Embryonic facial prominence (tissue), 1 donor: ENCODE data around the gene CCDC85B.
A peak's percentile ranks its signal among the peaks of the same experiment; 100 is the strongest.

ENCODE experiments used
- DNase-seq: peaks from one replicate; pipeline ENCODE4 v3.0.0-alpha.2; 2016; ENCODE audit errors: extremely low spot score

CCDC85B gene

DNA sequence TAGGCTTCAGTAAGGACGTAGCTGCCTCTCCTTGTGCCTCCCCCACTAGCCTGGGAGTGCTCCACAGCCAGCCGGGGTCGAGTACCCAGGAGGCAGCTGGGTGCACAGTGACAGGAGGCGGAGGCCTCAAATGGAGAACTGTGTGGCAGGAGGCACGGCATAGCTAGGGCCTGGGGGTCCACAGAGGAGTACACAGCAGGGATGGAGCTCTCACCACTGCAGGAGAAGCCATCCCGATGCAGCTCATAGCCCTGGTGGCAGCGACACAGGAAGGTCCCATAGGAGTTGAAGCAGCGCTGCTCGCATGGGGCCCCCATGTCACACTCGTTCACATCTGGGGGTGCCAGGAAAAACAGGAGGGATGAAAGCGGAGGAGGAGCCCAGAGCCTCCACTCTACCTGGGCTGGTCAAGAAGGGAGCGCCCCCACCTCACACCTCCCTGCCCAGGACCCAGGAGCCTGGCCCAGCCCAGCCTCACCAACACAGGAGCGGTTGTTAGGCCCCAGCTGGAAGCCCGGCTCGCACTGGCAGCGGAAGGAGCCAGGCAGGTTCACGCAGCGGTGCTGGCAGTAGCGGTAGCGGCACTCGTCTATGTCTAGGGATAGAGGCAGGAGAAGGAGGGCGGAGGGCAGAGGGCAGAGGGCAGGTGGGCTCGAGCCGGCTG is 20.7 kb upstream of the CCDC85B start:
- no peak for DNase-seq

DNA sequence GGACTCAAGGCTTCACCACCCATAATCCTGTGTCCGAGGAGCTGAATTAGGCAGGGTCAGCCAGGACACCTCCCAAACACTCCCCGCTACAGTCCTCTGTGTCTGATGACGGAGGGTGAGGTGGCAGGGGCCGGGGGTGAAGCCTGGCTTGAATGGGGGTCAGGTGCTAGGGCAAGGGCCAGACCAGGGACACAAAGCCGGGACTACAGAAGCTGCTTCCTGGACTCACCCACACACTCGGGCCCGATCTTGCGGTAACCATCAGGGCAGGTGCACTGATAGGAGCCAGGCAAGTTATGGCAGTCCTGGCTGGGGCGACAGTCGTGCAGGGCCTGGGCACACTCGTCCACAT is 20.2 kb upstream of the CCDC85B start:
- no peak for DNase-seq

DNA sequence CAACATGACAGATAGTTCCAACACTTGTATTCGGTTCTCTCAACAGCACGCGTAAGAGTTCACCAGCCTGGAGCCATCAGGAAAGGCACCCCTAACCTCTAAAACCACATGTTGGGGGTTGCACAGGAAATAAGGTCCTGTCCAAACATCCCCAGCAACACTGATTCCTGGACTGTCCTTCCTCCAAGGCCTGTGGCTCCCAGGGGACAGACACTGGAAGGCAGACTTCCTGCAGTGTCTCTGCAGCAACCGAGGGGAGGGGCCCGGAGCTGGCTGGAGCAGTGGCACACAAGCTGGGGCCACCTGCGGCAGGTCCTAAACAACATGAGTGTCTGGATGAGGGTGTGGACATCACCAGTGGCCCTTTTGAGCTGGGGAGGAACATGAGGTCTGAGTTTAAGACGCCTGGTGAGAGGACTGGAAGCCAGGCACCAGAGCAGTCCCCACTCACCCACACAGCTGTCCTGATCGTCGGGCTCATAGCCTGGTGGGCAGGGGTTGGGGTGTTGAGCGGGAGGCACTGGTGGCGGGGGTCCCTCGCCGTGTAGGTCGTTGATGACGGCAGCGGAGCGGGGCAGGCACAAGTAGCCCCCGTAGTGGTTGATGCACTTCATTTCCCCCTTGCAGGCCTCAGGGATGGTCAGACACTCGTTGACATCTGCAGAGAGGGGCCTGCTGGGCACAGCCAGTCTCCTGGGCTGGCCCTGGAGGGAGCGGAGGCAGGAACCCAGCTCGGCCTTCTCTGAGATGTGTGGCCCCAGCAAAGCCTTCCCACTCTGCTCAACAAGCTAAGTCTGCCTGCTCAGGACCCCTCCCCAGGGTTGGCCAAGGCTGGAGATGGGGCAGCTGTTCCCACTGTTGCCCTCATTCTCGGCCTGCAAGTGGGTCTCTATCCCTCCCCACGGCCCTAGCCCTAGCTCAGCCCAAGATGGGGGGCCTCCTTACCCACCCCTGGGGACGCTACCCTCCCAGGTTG is 19.5 kb upstream of the CCDC85B start:
- DNase-seq, result no peak

DNA sequence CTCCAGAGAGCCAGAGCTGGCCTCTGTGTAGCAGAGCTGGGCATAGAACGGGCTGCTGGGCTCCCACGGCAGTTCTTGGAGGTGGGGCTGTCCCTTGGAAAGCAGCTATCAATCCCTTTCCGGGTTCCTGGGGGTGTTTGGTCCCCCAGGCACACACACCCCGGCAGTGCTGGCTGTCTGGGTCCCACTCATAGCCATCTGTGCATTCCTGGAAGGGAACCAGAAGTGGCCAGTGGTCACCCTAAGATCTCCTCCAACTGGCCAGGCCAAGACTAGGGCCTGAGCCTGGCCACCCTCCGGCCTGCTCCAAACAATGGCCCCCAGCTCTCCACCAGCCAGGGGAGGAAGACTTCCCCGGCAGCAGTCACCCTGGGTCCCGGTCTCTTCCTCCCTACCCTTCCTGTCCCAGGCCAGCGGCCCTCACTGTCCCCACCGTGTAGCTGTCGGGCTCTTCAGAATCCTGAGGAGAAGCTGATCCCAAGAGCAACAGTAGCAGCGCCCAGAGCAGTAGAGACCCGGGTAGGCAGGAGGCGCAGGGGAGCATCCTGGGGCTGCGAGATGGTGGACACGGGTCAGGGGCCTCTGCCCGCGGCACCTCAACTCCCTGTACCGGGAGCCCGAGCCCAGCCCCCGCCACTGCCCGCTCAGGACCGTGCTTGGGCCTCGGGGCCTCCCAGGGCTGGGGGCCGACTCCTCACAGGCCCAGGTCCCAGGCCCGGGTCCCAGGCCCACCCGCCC is 18.5 kb upstream of the CCDC85B start:
- DNase-seq, result no peak

DNA sequence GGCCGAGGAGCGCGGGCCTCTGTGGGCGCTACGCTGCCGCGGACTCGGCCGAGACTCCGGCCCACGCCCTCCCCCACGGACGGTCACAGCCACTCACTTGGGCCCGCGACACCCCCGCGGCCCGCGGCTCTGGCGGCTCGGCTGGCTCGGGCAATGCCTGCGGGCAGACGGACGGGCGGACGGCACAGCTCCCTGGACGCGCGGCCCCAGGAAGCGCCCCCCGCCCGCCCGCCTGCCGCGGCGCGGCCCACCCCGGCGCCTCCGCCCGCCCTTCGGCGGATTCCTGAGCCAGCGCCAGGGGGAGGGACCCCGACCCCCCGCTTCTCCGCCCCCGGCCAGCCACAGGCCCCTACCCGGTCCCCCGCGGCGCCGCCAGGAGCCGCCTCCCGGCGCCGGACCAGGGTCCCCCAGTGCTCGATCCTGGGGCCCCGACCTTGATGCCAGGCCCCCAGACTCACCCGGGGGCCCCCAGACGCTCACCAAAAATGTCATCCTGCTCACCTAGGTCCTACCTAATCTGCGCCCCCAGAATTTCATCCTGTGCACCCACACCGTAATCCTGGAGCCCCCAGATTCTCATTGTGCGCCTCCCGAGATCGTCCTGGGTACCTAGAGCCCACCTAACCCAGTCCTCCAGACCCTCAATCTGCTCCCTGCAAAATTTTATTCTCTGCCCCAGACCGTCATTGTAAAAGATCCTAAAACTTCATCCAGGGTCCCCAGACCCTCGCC is 17.7 kb upstream of the CCDC85B start, which contains the start of gene EFEMP2:
Gene EFEMP2 (minus strand): TSS at position 215 of the 732 bp plus-strand sequence. CDS start 446 bp downstream, outside the sequence.
- no peak for DNase-seq

DNA sequence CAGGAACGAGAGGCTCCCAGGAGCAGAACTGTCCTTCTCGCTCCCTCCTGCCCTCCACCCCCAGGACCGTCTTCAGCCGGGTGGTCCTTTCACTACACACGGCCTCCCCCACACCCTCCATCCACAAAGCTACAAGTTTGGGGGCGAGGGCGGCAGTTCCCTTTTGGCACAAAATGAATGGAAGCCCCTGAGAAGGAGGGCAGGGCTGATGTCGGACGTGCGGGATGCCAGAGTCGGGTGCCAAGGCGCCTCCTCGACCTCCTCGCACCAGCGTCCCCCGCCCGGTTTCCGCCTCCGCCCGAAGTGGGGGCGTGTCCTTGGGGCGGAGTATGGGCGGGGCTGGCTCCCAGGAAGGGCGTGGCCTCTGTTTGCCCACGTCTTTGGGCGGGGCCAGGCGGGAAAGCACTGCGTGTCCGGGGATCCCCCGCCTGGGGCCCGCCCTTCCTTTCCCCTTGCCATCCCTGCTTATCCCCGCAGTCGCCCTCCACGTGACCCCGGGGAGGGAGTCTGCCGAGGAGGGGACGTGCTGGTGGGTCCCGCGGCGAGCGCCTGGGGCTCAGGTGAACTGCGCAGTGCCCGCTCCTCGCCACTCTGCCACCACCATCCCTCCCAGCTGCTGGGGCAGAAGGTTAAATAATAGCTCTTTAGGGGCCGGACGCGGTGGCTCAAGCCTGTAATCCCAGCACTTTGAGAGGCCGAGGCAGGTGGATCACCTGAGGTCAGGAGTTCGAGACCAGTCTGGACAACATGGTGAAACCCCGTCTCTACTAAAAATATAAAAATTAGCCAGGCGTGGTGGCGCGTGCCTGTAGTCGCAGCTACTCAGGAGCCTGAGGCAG is 16.9 kb upstream of the CCDC85B start:
- peak; percentile 69 for DNase-seq

DNA sequence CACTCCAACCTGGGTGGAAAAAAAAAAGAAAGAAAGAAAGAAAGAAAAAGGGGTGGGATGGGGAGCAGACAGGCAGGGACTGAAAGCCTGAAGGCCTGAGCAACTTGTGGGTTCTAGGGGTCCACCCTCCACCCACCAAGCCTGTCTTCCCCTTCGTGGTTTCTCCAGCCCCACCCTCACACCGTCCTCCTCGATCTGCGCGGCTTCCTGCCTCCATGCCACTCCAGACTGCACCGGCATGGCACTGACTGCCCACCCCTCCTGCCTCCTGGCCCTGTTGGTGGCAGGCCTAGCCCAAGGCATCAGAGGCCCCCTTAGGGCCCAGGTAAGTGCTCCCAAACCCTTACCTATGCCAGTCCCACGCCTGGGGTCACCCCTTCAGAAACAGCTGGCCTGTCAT is 10.9 kb upstream of the CCDC85B start, which contains the start of gene CTSW:
Gene CTSW (plus strand): TSS at position 221 of the 400 bp plus-strand sequence. CDS start 18 bp downstream, at position 239.
- no peak for DNase-seq

GRCh38 chr11:65880027-65880426 is 10.4 kb upstream of the CCDC85B start:
- no peak for DNase-seq

DNA sequence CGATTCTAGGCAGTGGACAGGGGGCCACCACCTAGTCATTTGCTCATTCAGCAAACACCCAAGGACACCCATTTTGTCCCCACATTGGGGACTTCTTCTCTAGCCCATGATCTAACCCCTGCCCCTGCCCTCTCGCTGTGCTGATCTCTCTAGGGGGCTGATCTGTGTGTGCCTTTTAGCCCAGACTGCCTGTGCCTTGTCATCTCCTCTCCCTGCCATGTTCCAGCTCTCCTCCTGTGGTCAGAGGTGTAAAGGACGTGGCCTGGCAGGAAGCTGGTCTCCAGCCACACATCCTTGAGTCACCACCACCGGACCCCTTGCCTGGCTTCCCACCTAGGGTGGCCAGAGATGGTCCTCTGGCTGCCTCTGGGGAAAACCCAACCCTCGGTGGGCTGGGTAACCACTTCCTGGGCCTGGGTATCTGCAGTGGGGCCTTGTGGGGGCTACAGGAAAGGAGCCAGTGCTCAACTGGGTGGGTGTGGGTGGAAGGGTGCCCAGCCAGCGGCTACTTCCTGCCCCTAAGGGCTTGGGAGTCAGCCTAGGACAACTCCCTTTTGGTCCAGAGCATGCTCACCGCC is 9.5 kb upstream of the CCDC85B start:
- DNase-seq, result no peak

- DNase-seq, result no peak
Measured at GRCh38 chr11:65882120-65883057, 8.1 kb upstream of the CCDC85B start.

DNA sequence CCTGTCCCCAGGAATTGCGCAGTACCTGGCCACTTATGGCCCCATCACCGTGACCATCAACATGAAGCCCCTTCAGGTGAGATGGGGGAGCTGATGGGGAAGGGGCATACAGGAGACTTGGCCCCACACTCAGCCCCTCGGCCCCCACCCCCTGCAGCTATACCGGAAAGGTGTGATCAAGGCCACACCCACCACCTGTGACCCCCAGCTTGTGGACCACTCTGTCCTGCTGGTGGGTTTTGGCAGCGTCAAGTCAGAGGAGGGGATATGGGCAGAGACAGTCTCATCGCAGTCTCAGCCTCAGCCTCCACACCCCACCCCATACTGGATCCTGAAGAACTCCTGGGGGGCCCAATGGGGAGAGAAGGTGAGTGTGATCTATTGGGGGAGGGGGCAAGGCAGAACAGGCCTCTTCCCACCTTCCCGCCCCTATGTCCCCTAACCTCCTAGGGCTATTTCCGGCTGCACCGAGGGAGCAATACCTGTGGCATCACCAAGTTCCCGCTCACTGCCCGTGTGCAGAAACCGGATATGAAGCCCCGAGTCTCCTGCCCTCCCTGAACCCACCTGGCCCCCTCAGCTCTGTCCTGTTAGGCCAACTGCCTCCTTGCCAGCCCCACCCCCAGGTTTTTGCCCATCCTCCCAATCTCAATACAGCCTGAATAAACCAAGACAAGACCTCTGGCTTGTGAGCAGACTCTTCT is 7.3 kb upstream of the CCDC85B start:
- no peak for DNase-seq

DNA sequence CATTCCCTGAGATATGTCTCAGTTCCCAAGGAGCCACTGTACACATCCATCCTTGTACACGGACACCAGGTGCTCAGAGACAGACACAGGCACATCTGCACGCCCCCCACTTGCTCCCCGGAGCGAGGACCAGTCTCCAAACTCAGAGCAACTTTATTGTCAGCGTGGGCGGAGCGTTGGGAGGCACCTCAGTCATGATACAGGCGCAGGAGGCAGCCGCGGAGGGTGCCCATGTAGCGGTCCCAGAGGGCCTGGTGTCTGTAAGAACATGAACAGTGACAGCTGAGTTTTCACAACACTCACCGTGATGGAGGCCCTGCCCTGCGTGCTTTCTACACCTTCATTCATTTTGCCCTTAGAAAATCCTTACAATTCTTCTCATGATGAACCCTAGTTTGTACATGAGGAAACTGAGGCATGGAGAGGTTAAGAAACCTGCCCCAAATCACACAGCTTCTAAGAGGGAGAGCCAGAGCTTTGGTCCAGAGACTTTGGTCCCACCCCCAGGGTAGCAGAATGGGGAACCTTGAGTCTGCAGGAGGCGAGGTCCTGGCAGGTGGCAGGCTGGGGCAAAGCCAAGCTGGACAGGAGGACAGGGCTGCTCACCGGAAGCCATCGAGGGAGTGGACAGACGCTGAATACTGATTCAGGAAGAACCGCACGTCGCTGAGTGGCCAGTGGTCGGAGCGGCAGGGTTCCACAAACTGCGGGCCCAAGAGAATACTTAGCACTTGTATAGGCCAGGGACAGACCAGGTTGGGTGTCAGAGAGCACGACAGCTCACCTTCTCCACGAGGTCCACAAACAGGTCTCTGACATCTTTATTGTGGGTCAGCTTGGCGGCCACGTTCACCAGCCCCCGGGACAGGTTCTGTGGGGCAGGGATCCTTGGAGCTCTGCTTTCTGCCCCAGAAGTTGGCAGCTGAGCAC is 6.4 kb upstream of the CCDC85B start:
- DNase-seq, result no peak

DNA sequence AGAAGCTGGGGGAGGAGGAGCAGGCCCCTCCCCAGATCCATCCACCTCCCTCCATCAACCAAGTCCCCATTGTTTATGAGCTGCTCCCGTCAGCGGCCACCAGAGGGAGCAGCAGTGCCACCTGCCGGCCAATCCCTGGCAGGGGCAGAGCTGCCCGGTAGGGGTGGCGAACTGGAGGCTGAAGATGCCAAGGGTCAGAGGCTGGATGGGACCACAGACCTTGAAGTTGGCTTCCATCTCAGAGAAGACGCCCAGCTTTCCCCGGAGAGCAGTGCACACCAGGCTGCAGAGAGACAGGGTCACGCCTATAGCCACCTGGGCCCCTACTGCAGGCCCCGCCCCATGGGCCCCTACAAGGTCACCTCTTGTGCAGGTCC is 5.8 kb upstream of the CCDC85B start:
- DNase-seq, result no peak

- DNase-seq, result no peak
Measured at GRCh38 chr11:65885231-65885630, 5.2 kb upstream of the CCDC85B start.

DNA sequence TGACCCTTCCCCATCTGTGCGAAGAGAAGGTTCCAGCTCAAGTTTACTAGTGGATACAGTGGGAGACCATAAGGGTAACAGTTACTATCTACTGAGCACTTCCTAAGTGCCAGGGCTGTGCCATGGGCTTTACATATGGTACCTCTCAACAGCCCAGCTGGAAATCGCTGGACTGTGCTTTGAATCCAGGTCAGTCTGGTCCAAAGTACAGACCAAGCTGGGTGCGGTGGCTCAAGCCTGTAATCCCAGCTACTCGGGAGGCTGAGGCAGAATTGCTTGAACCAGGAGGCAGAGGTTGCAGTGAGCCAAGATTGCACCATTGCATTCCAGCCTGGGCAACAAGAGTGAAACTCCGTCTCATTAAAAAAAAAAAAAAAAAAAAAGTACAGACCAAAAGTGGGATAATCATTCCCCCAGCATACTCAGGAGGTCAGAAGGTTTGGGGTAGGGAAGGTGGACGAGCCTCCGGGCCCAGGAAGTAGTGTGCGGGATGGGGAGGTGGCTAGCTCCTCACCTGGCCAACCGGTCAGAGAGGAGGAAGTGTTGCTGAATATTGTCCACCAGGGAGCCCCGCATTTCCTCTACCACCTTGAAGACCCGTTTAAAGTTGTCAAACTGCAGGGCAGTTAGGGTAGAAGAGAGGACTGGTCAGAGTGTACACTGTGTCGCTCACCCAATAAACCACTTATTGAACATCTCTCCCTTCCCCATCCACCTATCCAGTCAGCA is 4.5 kb upstream of the CCDC85B start:
- no peak for DNase-seq

DNA sequence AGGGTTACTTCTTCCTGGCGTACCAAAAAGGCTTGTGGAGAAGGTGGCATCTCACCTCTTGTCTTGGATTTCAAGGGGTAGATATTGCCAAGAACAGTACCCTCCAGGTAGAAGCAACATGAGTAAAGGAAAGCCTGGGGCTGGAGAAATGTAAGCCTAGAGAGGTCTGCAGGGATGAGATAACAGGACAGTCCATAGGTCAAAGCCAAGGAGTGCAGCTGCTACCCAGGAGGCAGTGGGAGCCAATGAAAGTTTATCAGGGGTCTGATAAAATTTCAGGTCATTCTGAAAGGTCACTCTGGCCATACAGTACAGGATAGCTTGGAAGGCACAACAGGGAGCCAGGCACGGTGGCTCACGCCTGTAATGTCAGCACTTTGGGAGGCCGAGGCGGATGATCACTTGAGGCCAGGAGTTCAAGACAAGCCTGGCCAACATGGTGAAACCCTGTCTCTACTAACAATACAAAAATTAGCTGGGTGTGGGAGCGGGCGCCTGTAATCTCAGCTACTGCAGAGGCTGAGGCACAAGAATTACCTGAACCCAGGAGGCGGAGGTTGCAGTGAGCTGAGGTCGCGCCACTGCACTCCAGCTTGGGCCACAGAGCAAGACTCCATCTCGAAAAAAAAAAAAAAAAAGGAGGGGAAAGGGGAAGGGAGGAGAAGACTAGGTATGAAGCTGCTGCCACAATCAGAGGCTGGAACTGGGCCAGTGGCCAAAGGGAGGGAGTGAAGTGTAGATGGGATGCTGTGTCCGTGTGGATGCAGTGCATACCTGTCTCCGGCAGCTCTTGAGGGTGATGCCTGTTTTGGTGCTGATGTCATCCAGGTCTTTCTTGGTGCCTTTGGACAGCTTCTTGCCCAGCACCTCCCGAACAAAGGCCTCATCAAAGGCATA is 3.4 kb upstream of the CCDC85B start:
- DNase-seq, result no peak
